Measurements from ENCODE around the gene SLC37A3. TPM values are rescaled to one million over a fixed set of nuclear protein-coding genes. Genes with fewer than 3 reads are reported as not detected.

The SLC37A3 gene
- total RNA-seq, 6 experiments from 2014 or later = 9.5 to 22.2 (median 13.6) TPM

- Histone ChIP-seq H3K27me3 (no peaks in the 10 kb centered on the region), H3K4me3 (no peak overlapping the region), H3K4me1 (no peaks in the 10 kb centered on the region), H3K9me3 (no peaks in the 10 kb centered on the region), H3K36me3 (no peaks in the 10 kb centered on the region), H3K27ac (no peak overlapping the region)
- intact Hi-C loops (cut with DNase I) = no loop called here
- 85% methylated on average over 2 of the region's 6 CpGs for WGBS (ENCODE audit: insufficient coverage, low coverage, low lambda C conversion rate, missing lambda C conversion rate)
- no peak for TF ChIP-seq POLR2A (IDR thresholded peaks at IDR 0.05)
- no peak for TF ChIP-seq CTCF (IDR thresholded peaks at IDR 0.05)
- no peak for ATAC-seq
- no peak for DNase-seq
Observed at GRCh38 chr7:140289804-140290203, 108.5 kb downstream of the SLC37A3 start.

DNA sequence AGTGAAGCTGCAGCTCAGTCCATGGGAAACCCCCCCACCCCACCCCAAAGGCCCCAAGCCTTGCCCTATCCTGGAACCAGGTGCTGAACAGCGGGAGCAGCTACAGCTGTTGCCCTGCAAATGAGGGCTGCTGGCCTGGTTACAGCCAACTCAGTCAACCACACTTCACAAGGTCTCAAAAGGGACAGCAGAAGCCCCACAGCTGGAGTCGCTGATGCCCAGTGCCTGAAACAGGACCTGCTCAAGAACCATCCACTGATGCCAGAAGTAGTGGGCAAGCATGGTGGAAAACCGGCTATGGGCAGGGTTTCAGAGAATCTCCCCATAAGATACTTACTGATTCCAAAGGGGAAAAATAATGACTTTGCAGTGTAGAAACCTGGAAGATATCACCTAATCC, 110.3 kb downstream of the SLC37A3 start:
- Histone ChIP-seq H3K4me3 (no peak overlapping the region), H3K9me3 (no peaks in the 10 kb centered on the region), H3K27me3 (no peaks in the 10 kb centered on the region), H3K4me1 (no peaks in the 10 kb centered on the region), H3K27ac (no peak overlapping the region), H3K36me3 (no peaks in the 10 kb centered on the region)
- TF ChIP-seq POLR2A (IDR thresholded peaks at IDR 0.05) (no peak), CTCF (IDR thresholded peaks at IDR 0.05) (no peak)
- DNase-seq = no peak
- intact Hi-C loops (cut with DNase I) = no loop called here
- WGBS (ENCODE audit: insufficient coverage, low coverage, low lambda C conversion rate, missing lambda C conversion rate) = 93% methylated on average over 2 of the region's 3 CpGs
- no peak for ATAC-seq

GRCh38 chr7:140285938-140286337, 112.4 kb downstream of the SLC37A3 start:
- H3K4me1 ChIP-seq = no peaks in the 10 kb centered on the region
- ATAC-seq (peak; percentile 55 to 77 (median 63)), DNase-seq (no peak)
- H3K4me3 ChIP-seq = no peak overlapping the region
- no peaks in the 10 kb centered on the region for H3K27me3 ChIP-seq
- TF ChIP-seq POLR2A (IDR thresholded peaks at IDR 0.05) (no peak), CTCF (IDR thresholded peaks at IDR 0.05) (no peak)
- H3K27ac ChIP-seq = no peak overlapping the region
- no peaks in the 10 kb centered on the region for H3K9me3 ChIP-seq
- WGBS (ENCODE audit: insufficient coverage, low coverage, low lambda C conversion rate, missing lambda C conversion rate) = 54% methylated on average over 6 of the region's 6 CpGs
- intact Hi-C loops (cut with DNase I) = no loop called here
- H3K36me3 ChIP-seq = no peaks in the 10 kb centered on the region

- DNase-seq (no peak), ATAC-seq (no peak)
- Histone ChIP-seq H3K27ac (no peak overlapping the region), H3K4me3 (no peak overlapping the region), H3K4me1 (no peaks in the 10 kb centered on the region), H3K36me3 (no peaks in the 10 kb centered on the region), H3K9me3 (no peaks in the 10 kb centered on the region), H3K27me3 (no peaks in the 10 kb centered on the region)
- 89% methylated on average over 1 of the region's 1 CpG for WGBS (ENCODE audit: insufficient coverage, low coverage, low lambda C conversion rate, missing lambda C conversion rate)
- TF ChIP-seq POLR2A (IDR thresholded peaks at IDR 0.05) (no peak), CTCF (IDR thresholded peaks at IDR 0.05) (no peak)
- intact Hi-C loops (cut with DNase I) = no loop called here
Observed at GRCh38 chr7:140284062-140284461, 114.3 kb downstream of the SLC37A3 start.

Small RNAs within 50 kb of the gene (small RNA-seq; reads per million reads assigned to genes)
- gene RNA5SP247 (0 reads per million in 2 experiments), gene RNA5SP248 (606 to 809 reads per million in 2 experiments)

Other genes starting within 250 kb of the SLC37A3 start
- 10 to 100 TPM in 1 of 6 experiments, 1 to 10 TPM in 5; 3.7 to 10.7 (median 6.8) TPM for gene KDM7A, start 221.5 kb downstream of the SLC37A3 start, total RNA-seq
- gene RAB19, start 5.5 kb upstream of the SLC37A3 start, total RNA-seq = 1 to 10 TPM in 1 of 6 experiments, under 1 TPM in 1, not detected in 4; 0.27 to 1.0 TPM
- gene MKRN1, start 81.0 kb upstream of the SLC37A3 start, total RNA-seq = 10 to 100 TPM; 27.0 to 49.3 (median 32.8) TPM
- 1 to 10 TPM; 1.4 to 3.6 (median 2.4) TPM for gene DENND2A, start 242.3 kb upstream of the SLC37A3 start, total RNA-seq